IMR-90 (cell line): ENCODE data around the gene TXNL4B.
"Not testable (repeated sequence)": the region's sequence is repeated elsewhere in the genome, so short reads cannot be mapped to it uniquely, and the experiment has no call there.

Experiments used
- BHLHE40 ChIP-seq: fragments of 150-350 bp; IDR thresholded peaks from 2 replicates; pipeline ENCODE4 v1.6.1; 2016; ENCODE audit warnings: mild to moderate bottlenecking, low read depth, low read length
- CEBPB ChIP-seq: IDR thresholded peaks from 2 replicates; pipeline ENCODE4 v1.6.1; 2012; ENCODE audit warnings: low read depth, low read length, improper control_type of control experiment
- CHD1 ChIP-seq: IDR thresholded peaks from 2 replicates; pipeline ENCODE4 v1.6.1; 2012; ENCODE audit warnings: low read depth, low read length, improper control_type of control experiment
- CTCF ChIP-seq: conservative IDR thresholded peaks from 2 replicates; pipeline ENCODE4 v1.5.1; 2012; ENCODE audit warnings: mild to moderate bottlenecking, low read depth, low read length, improper control_type of control experiment
- FOS ChIP-seq: fragments of 150-350 bp; IDR thresholded peaks from 2 replicates; pipeline ENCODE4 v1.6.1; 2016; ENCODE audit warnings: low read depth, low read length
- MAFK ChIP-seq: IDR thresholded peaks from 2 replicates; pipeline ENCODE4 v1.6.1; 2012; ENCODE audit warnings: low read depth, low read length, improper control_type of control experiment
- MAZ ChIP-seq: IDR thresholded peaks from 2 replicates; pipeline ENCODE4 v1.6.1; 2012; ENCODE audit warnings: low read depth, mild to moderate bottlenecking, low read length, improper control_type of control experiment, moderate library complexity, borderline replicate concordance
- MXI1 ChIP-seq: IDR thresholded peaks from 2 replicates; pipeline ENCODE4 v1.6.1; 2012; ENCODE audit warnings: low read depth, mild to moderate bottlenecking, low read length, moderate library complexity, borderline replicate concordance
- POLR2A ChIP-seq: IDR thresholded peaks from 2 replicates; pipeline ENCODE4 v1.6.1; 2012; ENCODE audit warnings: mild to moderate bottlenecking, low read depth, low read length
- RAD21 ChIP-seq: IDR thresholded peaks from 2 replicates; pipeline ENCODE4 v1.6.1; 2012; ENCODE audit warnings: low read length, improper control_type of control experiment
- RCOR1 ChIP-seq: IDR thresholded peaks from 2 replicates; pipeline ENCODE4 v1.6.1; 2012; ENCODE audit warnings: mild to moderate bottlenecking, low read length, improper control_type of control experiment; ENCODE audit not compliant: insufficient replicate concordance
- SMC3 ChIP-seq: fragments of 150-350 bp; IDR thresholded peaks from 2 replicates; pipeline ENCODE4 v1.6.1; 2016; ENCODE audit warnings: low read depth, mild to moderate bottlenecking, antibody characterized with exemption, low read length, moderate library complexity
- TF ChIP-seq, protein P1 (sequence below): fragments of 150-350 bp; IDR thresholded peaks from 2 replicates; pipeline ENCODE4 v1.6.1; 2016; ENCODE audit warnings: low read depth, mild to moderate bottlenecking, low read length, moderate library complexity, borderline replicate concordance

- TF ChIP-seq SMC3, CEBPB, MXI1, CHD1, POLR2A, CTCF, RCOR1, RAD21, BHLHE40, MAFK, MAZ, FOS: not testable (repeated sequence)
- TF ChIP-seq, protein P1, sequence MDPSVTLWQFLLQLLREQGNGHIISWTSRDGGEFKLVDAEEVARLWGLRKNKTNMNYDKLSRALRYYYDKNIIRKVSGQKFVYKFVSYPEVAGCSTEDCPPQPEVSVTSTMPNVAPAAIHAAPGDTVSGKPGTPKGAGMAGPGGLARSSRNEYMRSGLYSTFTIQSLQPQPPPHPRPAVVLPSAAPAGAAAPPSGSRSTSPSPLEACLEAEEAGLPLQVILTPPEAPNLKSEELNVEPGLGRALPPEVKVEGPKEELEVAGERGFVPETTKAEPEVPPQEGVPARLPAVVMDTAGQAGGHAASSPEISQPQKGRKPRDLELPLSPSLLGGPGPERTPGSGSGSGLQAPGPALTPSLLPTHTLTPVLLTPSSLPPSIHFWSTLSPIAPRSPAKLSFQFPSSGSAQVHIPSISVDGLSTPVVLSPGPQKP: not testable (repeated sequence)
Observed at GRCh38 chr16:72076991-72077706, 16.3 kb downstream of the TXNL4B start.
